ENCODE measurements around the gene AMACR.

GRCh38 chr5:33937017-33937706, 70.7 kb downstream of the AMACR start:
- TF ChIP-seq GATA2 (IDR thresholded peaks at IDR 0.05; ENCODE audit: low read depth, low read length) = no peak
- TF ChIP-seq GATA3 (IDR thresholded peaks at IDR 0.05; ENCODE audit: low read depth, low read length) = no peak

Data from SH-SY5Y (cell line).